ENCODE measurements around the gene MIEN1.
"Not testable (repeated sequence)": the region's sequence is repeated elsewhere in the genome, so short reads cannot be mapped to it uniquely, and the experiment has no call there.

The MIEN1 gene

GRCh38 chr17:39739885-39740356, 9.6 kb upstream of the MIEN1 start:
- no peak for DNase-seq

DNA sequence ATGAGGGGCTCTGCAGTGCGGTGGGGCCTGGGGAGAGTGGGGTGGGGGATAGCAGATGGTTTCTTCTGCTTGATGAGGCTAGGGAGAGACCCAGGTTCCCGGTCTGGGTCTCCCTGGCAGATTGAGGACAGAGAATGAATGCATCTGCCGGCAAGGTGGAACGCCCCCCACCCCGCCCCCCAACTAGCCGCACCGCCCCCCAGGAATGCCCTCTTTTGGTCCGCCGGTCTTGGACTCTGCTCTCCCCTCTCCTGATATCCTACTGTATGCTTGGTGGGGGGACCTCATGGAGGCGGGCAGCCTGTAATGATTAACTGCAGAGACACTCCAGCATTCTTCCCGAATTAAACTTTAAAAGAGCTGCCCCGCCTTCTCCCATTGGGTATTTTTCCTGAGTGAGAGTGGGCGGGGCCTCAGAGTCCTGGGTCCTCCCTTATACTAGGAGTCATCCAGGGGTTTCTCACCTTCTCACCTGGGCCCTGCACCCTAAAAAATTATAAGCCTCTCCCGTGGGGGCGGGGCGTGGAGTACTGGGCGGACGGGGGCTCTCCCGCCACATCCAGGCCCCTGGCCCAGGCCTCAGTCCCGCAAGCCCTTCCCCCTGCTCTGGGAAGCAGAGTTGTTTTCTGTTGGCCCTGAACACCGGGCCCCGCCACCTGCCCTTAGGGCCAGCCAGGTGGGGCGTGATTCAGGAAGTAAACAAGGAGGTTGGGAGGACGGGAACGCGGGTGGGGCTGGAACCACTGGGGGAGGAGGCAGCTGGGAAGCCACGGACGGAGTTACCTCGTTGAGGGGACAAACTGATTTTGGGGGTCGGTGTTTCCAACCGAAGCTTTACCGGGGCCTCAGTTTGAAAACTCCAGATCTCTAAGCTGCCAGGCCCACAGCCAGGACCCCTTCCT, 8.9 kb upstream of the MIEN1 start:
- DNase-seq = no peak

DNA sequence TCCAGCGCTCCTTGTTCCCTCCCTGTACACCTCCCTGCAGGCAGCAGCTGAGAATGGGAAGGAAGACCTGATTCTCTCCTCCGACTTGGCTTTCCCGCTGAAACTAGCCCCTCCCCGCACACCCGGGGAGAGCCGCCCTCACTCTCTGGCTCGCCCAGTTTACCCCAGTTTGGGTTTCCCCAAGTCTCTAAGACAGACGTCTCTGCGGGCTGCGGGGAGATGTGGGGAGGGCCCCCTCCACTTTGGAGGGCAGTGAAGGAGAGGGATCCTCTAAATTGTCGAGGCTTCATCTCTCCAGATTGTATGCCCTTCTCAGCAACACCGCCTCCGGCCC, 8.2 kb upstream of the MIEN1 start:
- peak; percentile 47 to 62 for DNase-seq

- no peak for DNase-seq
These were observed 7.6 kb upstream of the MIEN1 start, which contains the start of gene GRB7 for GRCh38 chr17:39737760-39738567. Gene GRB7, plus strand, starts transcription at chr17:39737938. Its CDS starts 4,364 bp downstream, at chr17:39742302.

GRCh38 chr17:39737206-39737759, 7.0 kb upstream of the MIEN1 start:
- DNase-seq = no peak

DNA sequence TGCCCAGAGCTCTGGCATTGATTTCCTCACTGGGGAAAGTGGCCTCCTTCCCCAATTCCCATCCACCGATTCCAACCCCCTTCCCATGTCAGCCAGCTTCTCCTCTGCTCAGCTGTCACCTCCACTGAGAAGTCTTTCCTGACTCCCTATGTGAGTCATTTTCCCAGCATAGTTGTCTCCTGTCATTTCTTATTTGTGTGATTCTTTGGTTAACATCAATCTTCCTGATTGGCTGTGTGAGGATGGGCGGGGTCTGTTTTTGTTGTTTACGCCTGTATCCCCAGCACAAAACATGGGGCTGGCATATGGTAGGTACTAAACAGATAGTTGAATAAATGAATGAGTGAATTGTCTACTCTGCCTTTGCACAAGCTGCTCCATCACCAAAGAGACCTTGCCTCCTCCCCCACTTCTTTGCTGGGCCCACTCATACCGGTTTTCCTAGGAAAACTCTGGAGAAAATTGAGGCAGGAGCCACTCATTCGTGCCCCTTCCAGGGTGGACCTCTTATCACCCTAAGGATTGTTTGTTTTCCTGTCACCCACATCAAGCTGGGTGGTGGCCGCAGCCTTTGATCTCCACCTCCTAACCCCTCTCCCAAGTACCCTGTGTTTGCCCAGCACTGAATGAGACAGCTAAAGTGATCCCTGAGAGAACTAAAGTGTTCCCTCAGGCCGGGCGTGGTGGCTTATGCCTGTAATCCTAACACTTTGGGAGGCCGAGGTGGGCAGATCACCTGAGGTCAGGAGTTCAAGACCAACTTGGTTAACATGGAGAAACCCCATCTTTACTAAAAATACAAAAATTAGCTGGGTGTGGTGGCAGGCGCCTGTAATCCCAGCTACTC, 6.2 kb upstream of the MIEN1 start:
- no peak for DNase-seq

DNA sequence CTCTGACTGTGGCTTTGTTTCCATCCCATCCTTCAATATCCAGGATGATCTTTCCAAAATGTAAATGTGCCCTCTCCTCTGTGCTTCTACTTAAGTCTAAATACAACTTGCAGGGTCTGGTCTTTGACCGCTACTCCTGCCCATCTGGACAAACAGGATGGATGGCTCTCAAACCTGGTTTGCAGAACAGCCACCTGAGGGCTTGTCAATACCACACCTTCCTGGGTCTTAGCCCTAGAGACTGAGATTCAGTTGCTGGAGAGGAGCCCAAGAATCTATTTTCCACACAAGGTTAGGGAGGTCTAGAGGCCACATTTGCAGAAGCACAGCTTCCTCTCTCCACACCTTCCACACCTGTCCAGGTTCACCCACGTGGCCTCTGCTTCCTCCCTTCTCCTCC, 5.5 kb upstream of the MIEN1 start:
- no peak for DNase-seq

GRCh38 chr17:39732586-39732985, 2.3 kb upstream of the MIEN1 start:
- no peak for DNase-seq

GRCh38 chr17:39729280-39729851, 966 bp downstream of the MIEN1 start:
- no peak for DNase-seq

GRCh38 chr17:39727556-39727955, 2.8 kb downstream of the MIEN1 start:
- DNase-seq = no peak

DNA sequence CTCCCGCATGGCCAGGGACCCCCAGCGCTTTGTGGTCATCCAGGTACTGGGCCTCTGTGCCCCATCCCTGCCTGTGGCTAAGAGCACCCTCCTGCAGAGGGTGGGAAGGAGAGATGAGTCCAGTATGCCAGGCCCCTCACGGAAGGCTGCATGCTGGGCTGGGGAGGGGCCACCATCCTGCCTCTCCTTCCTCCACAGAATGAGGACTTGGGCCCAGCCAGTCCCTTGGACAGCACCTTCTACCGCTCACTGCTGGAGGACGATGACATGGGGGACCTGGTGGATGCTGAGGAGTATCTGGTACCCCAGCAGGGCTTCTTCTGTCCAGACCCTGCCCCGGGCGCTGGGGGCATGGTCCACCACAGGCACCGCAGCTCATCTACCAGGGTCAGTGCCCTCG, 3.7 kb downstream of the MIEN1 start:
- no peak for DNase-seq

- not testable (repeated sequence) for DNase-seq
These were observed 4.4 kb downstream of the MIEN1 start for GRCh38 chr17:39725923-39726322.

DNA sequence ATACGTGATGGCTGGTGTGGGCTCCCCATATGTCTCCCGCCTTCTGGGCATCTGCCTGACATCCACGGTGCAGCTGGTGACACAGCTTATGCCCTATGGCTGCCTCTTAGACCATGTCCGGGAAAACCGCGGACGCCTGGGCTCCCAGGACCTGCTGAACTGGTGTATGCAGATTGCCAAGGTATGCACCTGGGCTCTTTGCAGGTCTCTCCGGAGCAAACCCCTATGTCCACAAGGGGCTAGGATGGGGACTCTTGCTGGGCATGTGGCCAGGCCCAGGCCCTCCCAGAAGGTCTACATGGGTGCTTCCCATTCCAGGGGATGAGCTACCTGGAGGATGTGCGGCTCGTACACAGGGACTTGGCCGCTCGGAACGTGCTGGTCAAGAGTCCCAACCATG, 5.6 kb downstream of the MIEN1 start:
- DNase-seq = no peak

DNA sequence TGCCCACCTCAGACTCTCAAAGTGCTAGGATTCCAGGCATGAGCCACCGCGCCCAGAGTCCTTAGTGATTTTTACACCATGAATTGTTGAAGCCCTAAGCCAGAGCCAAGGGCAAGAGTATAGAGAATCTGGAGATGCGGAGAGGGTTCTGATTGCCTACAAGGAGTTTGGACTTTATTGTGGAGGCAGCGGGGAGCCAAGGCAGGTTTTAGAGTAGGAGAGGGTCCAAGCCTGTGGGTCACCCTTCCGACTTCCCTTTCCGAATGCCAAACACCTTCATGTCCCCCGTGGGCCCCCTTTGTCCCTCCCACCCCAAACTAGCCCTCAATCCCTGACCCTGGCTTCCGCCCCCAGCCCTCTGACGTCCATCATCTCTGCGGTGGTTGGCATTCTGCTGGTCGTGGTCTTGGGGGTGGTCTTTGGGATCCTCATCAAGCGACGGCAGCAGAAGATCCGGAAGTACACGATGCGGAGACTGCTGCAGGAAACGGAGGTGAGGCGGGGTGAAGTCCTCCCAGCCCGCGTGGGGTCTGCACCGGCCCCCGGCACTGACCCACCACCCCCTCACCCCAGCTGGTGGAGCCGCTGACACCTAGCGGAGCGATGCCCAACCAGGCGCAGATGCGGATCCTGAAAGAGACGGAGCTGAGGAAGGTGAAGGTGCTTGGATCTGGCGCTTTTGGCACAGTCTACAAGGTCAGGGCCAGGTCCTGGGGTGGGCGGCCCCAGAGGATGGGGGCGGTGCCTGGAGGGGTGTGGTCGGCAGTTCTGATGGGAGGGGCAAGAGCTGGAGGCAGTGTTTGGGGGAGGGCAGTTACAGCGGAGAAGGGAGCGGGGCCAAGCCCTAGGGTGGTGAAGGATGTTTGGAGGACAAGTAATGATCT, 7.1 kb downstream of the MIEN1 start:
- DNase-seq = no peak

GRCh38 chr17:39722104-39722503, 8.2 kb downstream of the MIEN1 start:
- DNase-seq = no peak

GRCh38 chr17:39719563-39720355, 10.6 kb downstream of the MIEN1 start:
- no peak for DNase-seq

DNA sequence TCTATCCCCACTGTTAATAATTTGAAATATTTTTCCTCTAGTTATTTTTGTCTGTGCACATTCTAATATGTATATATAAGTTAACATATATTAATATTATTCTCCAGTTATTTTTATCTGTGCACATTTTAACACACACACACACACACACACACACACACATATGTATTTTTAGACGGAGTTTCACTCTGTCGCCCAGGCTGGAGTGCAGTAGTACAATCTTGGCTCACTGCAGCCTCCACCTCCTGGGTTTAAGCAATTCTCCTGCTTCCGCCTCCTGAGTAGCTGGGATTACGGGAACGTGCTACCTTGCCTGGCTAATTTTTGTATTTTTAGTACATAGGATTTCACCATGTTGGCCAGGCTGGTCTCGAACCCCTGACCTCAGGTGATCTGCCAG, 12.7 kb downstream of the MIEN1 start:
- DNase-seq = no peak

- no peak for DNase-seq
These were observed 13.3 kb downstream of the MIEN1 start for GRCh38 chr17:39716879-39717536.

GRCh38 chr17:39716073-39716818, 14.1 kb downstream of the MIEN1 start:
- no peak for DNase-seq

Measured in CD4-positive, alpha-beta T cell treated with Interferon alpha-2 for 1 hour (primary cell).